GM12874 (cell line): ENCODE results near the gene OR10V1.

Experiments
- TF ChIP-seq, protein P1 (sequence below): IDR thresholded peaks from 2 replicates; pipeline ENCODE4 v1.5.1; 2011; ENCODE audit warnings: low read depth, mild to moderate bottlenecking, control low read depth, low read length, moderate library complexity; ENCODE audit not compliant: insufficient read depth

The OR10V1 gene

DNA sequence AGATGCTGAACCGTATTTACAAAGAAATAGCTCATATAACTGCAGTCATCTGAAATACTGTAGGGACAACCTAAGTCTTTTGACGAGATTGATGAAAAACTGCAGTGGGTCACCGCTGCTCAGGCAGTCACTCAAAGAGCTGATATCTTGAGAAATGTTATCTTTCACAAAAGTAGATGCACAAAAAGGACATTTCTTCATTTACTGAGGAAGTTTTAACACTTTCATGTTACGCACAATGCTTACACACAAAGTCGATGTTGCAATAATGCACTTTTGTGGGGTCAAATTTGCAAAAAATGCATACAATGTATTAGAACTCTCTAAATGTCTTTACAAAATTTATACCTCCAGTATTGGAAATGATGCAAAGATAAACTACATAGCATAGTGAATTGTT is 16.2 kb upstream of the OR10V1 start:
- TF ChIP-seq, protein P1, sequence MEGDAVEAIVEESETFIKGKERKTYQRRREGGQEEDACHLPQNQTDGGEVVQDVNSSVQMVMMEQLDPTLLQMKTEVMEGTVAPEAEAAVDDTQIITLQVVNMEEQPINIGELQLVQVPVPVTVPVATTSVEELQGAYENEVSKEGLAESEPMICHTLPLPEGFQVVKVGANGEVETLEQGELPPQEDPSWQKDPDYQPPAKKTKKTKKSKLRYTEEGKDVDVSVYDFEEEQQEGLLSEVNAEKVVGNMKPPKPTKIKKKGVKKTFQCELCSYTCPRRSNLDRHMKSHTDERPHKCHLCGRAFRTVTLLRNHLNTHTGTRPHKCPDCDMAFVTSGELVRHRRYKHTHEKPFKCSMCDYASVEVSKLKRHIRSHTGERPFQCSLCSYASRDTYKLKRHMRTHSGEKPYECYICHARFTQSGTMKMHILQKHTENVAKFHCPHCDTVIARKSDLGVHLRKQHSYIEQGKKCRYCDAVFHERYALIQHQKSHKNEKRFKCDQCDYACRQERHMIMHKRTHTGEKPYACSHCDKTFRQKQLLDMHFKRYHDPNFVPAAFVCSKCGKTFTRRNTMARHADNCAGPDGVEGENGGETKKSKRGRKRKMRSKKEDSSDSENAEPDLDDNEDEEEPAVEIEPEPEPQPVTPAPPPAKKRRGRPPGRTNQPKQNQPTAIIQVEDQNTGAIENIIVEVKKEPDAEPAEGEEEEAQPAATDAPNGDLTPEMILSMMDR: no peak

DNA sequence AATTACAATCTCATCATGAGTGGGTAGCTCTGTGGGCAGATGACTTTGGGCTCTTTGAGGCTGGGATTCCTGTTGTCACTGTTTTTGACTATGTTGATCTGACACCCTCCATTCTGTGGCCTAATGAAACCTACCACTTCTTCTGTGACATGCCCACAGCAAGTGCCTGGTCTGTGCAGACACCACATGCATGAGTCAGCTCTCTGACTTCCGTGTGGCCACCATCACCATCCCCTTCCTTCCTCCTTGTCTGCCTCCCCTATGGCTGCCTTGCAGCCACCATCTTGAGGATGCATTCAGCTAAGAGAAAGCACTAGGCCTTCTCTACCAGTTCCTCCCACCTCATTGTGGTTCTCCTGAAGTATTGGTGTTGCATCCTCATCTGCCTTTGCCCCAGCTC is 15.3 kb upstream of the OR10V1 start:
- TF ChIP-seq, protein P1: no peak

DNA sequence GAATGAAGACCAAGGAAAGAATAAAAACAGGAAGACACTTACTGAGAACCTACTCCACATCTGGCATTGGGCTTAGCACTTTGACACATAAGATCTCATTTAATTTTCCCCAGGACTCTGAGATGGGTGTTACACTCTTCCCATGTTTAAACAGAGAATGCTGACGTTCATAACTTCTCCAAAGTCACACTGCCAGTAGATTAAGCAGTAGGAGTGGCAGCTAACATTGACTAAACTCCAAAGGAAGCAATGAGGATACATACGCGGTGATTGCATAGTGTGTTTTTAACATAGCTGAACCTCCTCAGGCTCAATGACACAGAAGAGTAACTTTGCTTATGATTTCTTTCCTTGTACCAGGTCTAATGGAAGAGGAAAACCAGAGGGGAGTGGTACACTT is 14.5 kb upstream of the OR10V1 start:
- TF ChIP-seq, protein P1: no peak

DNA sequence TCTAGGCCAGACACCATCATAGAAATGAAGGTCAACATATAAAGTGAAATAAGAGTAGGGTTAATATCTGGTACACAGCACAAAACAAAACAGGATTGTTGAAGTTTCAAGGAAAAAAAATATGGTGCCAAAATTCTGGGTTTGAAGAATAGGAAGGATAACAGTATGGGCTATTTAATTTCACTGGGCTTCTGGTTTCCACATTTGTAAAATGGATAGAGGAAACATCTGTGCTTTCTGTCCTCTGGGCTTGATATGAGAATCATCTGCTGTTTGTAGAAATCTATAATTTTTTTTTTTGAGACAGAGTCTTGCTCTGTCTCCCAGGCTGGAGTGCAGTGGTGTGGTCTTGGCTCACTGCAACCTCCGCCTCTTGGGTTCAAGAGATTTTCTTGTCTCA is 13.8 kb upstream of the OR10V1 start:
- TF ChIP-seq, protein P1: no peak

DNA sequence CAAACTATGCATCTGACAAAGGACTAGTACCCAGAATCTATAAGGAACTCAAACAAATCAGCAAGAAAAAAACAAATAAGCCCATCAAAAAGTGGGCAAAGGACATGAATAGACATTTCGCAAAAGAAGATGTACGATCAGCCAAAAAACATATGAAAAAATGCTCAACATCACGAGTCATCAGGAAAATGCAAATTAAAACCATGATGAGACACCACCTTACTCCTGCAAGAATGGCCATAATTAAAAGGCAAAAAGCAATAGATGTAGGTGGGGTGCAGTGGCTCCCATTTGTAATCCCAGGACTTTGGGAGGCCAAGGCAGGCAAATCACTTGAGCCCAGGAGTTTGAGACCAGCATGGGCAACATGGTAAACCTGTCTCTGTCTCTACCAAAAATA is 10.4 kb upstream of the OR10V1 start:
- TF ChIP-seq, protein P1: no peak

DNA sequence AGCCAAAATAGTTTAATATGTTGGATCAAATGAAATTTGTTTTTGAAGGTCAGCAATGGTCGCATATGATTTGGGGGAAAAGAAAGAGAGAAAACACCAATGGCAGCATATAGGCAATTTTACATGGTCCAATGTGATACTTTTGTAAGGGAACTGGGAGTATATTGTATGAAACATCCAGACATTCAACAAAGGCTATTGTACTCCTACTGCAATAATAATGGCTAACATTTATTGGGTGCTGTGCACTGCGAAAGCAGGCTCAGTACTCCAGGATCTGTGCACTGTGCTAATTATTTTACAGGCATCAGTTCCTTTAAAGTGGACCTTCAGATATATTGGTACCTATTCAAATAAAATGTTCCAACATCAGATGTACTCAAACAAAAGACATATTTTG is 5.9 kb upstream of the OR10V1 start:
- TF ChIP-seq, protein P1: no peak

DNA sequence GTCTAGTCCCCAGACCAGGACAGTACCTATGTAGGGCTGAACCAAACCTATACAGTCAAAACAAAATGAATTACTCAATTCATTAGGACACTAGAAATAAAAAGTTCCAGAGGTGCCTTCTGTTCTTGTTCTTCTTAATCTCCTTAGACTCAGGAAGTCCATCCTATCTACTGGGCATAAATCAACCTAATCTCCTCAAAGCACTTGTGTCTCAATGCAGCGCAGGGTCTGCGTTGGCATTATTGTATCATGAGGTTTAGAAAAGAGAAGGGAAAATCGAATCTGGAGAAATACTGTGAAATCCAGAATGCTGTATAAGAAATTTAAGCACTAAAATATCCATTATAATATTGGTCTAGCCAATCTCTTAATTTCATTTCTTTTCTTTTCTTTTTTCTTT is 2.4 kb upstream of the OR10V1 start:
- TF ChIP-seq, protein P1: no peak
